ENCODE measurements around the gene SRR. TPM values are rescaled to one million over a fixed set of nuclear protein-coding genes. Genes with fewer than 3 reads are reported as not detected.

SRR gene
- total RNA-seq, 2 donors from 2014 or later: 10.5 to 20.8 TPM

DNA sequence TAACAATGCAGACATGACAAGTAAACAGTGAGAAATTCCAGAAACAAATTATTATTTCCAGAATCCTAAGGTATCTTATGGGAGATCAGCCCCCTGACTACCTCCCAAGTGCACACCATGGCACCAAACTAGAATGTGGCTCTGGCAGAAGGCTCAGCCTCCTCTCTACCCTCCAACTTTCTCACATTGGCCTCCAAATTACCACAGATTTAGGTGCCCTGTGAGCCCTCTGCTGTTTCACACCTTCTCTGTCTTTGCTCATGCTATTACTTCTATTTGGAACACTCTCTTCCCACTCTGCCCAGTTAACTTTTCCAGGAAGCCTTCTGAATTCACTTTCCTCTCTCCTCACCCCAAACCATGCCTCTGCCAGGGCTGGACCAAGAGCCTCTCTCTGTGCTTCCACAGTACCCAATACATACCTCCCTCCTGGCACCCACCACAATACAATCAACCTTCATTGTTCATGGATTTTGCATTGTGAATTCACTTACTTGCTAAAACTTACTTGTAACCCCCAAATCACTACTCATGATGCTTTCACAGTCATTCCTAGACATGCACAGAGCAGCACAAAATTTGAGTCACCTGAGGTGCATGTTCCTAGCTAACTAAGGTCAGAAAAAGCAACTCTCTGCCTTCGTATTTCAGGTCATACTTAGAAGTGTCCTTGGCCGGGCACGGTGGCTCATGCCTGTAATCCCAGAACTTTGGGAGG lies 31.6 kb upstream of the SRR start:
- peaks cover 3 to 4% of the 10 kb centered on the region in 2 donors for H3K4me1 ChIP-seq (ENCODE audit: control insufficient read depth in 1 of 2, low read depth in 2 of 2)
- H3K36me3 ChIP-seq: peaks cover 17% of the 10 kb centered on the region
- H3K9me3 ChIP-seq: no peaks in the 10 kb centered on the region
- no peak overlapping the region for H3K27ac ChIP-seq
- TF ChIP-seq CTCF (IDR thresholded peaks at IDR 0.05): no peak
- no peak for ATAC-seq (ENCODE audit: insufficient number of reproducible peaks, low FRiP score, low read depth)
- DNase-seq (ENCODE audit: low spot score): no peak
- no peak overlapping the region for H3K4me3 ChIP-seq
- no peaks in the 10 kb centered on the region for H3K27me3 ChIP-seq (replicated peaks; ENCODE audit: insufficient read depth)

- Histone ChIP-seq H3K9me3 (no peaks in the 10 kb centered on the region), H3K4me1 (ENCODE audit: control insufficient read depth in 1 of 2, low read depth in 2 of 2) (peaks cover 3 to 4% of the 10 kb centered on the region in 2 donors), H3K27me3 (replicated peaks; ENCODE audit: insufficient read depth) (no peaks in the 10 kb centered on the region), H3K36me3 (peaks cover 17% of the 10 kb centered on the region), H3K27ac (no peak overlapping the region), H3K4me3 (no peak overlapping the region)
- ATAC-seq (ENCODE audit: insufficient number of reproducible peaks, low FRiP score, low read depth) (no peak), DNase-seq (ENCODE audit: low spot score) (no peak)
- no peak for TF ChIP-seq CTCF (IDR thresholded peaks at IDR 0.05)
Observed at GRCh38 chr17:2274414-2274813, 29.3 kb upstream of the SRR start.

DNA sequence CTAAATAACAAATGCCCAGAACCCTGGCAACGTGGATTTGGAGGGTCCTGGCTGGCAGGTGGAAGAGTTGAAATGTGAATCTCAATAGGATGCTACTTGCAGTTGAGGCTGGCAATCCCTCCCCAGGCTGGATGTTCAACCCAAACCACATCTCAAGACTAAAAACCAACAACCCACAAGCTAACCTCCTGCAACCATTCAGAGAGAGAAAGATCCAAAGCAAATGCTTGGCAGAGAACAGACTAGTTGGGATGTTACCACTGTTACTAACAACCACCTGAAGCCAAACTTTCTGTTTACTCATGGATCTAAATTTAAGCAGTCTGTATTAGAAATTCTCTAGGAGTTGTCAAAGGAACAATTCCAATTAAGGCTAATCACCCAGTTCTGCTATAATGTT lies 28.0 kb upstream of the SRR start:
- ATAC-seq (ENCODE audit: insufficient number of reproducible peaks, low FRiP score, low read depth): no peak
- Histone ChIP-seq H3K4me3 (no peak overlapping the region), H3K9me3 (no peaks in the 10 kb centered on the region), H3K27me3 (replicated peaks; ENCODE audit: insufficient read depth) (no peaks in the 10 kb centered on the region), H3K4me1 (ENCODE audit: control insufficient read depth in 1 of 2, low read depth in 2 of 2) (peaks cover under 1 to 4% of the 10 kb centered on the region in 2 donors), H3K27ac (no peak overlapping the region), H3K36me3 (peaks cover 21% of the 10 kb centered on the region)
- no peak for DNase-seq (ENCODE audit: low spot score)
- no peak for TF ChIP-seq CTCF (IDR thresholded peaks at IDR 0.05)

GRCh38 chr17:2277429-2278170 lies 26.1 kb upstream of the SRR start:
- Histone ChIP-seq H3K27me3 (replicated peaks; ENCODE audit: insufficient read depth) (no peaks in the 10 kb centered on the region), H3K4me3 (no peak overlapping the region), H3K9me3 (no peaks in the 10 kb centered on the region), H3K27ac (no peak overlapping the region), H3K4me1 (ENCODE audit: control insufficient read depth in 1 of 2, low read depth in 2 of 2) (no peaks in the 10 kb centered on the region), H3K36me3 (peaks cover 37% of the 10 kb centered on the region)
- DNase-seq (ENCODE audit: low spot score): no peak
- ATAC-seq (ENCODE audit: insufficient number of reproducible peaks, low FRiP score, low read depth): no peak
- TF ChIP-seq CTCF (IDR thresholded peaks at IDR 0.05): no peak

DNA sequence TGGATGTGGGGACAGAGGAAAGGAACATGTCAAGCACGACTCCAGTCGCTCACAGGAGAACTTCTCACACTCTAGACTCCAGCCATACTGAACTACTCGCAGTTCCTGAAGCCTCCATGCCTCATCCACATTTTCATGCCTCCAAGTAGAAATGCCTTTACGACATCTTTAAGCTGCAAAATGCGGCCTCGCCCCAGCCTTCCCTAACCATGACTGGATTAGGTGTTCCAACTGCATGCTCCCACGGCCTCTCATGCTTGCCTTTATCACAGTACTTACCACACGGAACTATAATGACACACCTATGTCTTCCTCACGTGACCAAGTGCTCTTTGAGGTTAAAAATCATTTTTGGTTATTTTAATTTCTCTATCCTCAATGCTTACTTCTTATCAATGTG lies 24.0 kb upstream of the SRR start:
- Histone ChIP-seq H3K27me3 (replicated peaks; ENCODE audit: insufficient read depth) (no peaks in the 10 kb centered on the region), H3K9me3 (no peaks in the 10 kb centered on the region), H3K4me1 (ENCODE audit: control insufficient read depth in 1 of 2, low read depth in 2 of 2) (no peaks in the 10 kb centered on the region), H3K36me3 (peaks cover 43% of the 10 kb centered on the region), H3K4me3 (no peak overlapping the region), H3K27ac (no peak overlapping the region)
- TF ChIP-seq CTCF (IDR thresholded peaks at IDR 0.05): no peak
- no peak for DNase-seq (ENCODE audit: low spot score)
- ATAC-seq (ENCODE audit: insufficient number of reproducible peaks, low FRiP score, low read depth): no peak
